Stimulated activated CD4-positive, alpha-beta T cell treated with anti-CD3 and anti-CD28 coated beads, Interleukin-4, amount 100 ng/mL, for 48 hours (primary cell): Measurements from ENCODE around the gene RAB7A.

ENCODE experiments used
- DNase-seq, 2 donors: peaks; one replicate each; pipeline ENCODE4 v3.0.0-alpha.2; 2020; ENCODE audit warnings: low read depth in 2 of 2

RAB7A gene

GRCh38 chr3:128851601-128852000 lies 125.6 kb downstream of the RAB7A start:
- DNase-seq, result no peak

GRCh38 chr3:128853826-128854225 lies 127.8 kb downstream of the RAB7A start:
- no peak for DNase-seq

- DNase-seq, result no peak
These were observed 128.5 kb downstream of the RAB7A start for GRCh38 chr3:128854475-128854874.

GRCh38 chr3:128855569-128855968 lies 129.6 kb downstream of the RAB7A start:
- no peak for DNase-seq

GRCh38 chr3:128858167-128858566 lies 132.2 kb downstream of the RAB7A start:
- no peak for DNase-seq

GRCh38 chr3:128859630-128860029 lies 133.6 kb downstream of the RAB7A start:
- DNase-seq, result no peak

GRCh38 chr3:128861491-128861890 lies 135.5 kb downstream of the RAB7A start:
- DNase-seq, result no peak

- peak in 1 of 2 donors; percentile 28 for DNase-seq
These were observed 137.6 kb downstream of the RAB7A start for GRCh38 chr3:128863560-128863959.
